Ovary (tissue), 9 donors: ENCODE measurements around the gene STK10. TPM values are rescaled to one million over a fixed set of nuclear protein-coding genes. Genes with fewer than 3 reads are reported as not detected.

Experiments used
- DNase-seq, 5 donors: peaks; one replicate each; pipeline ENCODE4 v3.0.0-alpha.2; 2019 to 2020
- H3K27ac ChIP-seq, 2 donors: fragments of 200-600 bp; one replicate each; pipeline versions ENCODE4 v1.5.1 to v1.8.0; 2019 to 2022
- H3K27me3 ChIP-seq: fragments of 200-600 bp; one replicate; pipeline ENCODE4 v1.8.0; 2022
- H3K36me3 ChIP-seq: fragments of 200-600 bp; sonication (generic); one replicate; pipeline ENCODE4 v1.5.1; 2019
- H3K4me1 ChIP-seq: one replicate; pipeline ENCODE4 v1.8.1; 2013; ENCODE audit warnings: mild to moderate bottlenecking, moderate library complexity; ENCODE audit not compliant: insufficient read depth
- H3K4me3 ChIP-seq: fragments of 200-600 bp; sonication (generic); one replicate; pipeline ENCODE4 v1.5.1; 2017
- H3K9me3 ChIP-seq, 2 donors: fragments of 200-600 bp in 1 of 2; sonication (generic) in 1 of 2; one replicate each; pipeline versions ENCODE4 v1.5.1 to v1.8.1; 2013 to 2019; ENCODE audit warnings: mild to moderate bottlenecking in 1 of 2, moderate library complexity in 1 of 2
- EP300 ChIP-seq: sonication (generic); formaldehyde crosslinking; IDR thresholded peaks from one replicate; pipeline ENCODE4 v1.6.1; 2017; ENCODE audit warnings: antibody characterized with exemption
- POLR2A ChIP-seq: fragments of 450-650 bp; IDR thresholded peaks from one replicate; pipeline ENCODE4 v1.6.1; 2017; ENCODE audit warnings: antibody characterized with exemption, mild to moderate bottlenecking, moderate library complexity
- WGBS, 3 donors: extraction: QIAGEN DNeasy Blood & Tissue Kit in 1 of 3; methylation state at CpG; one replicate each; pipeline versions ENCODE4 v1.1.5 to v1.1.7; 2013 to 2017; 5-methylcytosine and 5-hydroxymethylcytosine counted together
- intact Hi-C, 4 donors: fragments of 100-400 bp; cut with DNase I; formaldehyde crosslinking; loops; one replicate each; pipeline versions ENCODE4 v1.11.0 to v1.15.1; 2022 to 2023
- polyA plus RNA-seq, 2 donors: library from polyadenylated mRNA; stranded (reverse); fragments of 200-250 nt in 1 of 2; fragments of 350-450 nt in 1 of 2; fragmentation: Illumina TruSeq in 1 of 2; extraction: RNeasy Lipid Tissue Mini Kit (QIAGEN cat#74804) in 1 of 2; gene quantifications; one replicate each; pipeline ENCODE4 v1.2.3, GENCODE V29; 2013 to 2014
- total RNA-seq, 7 donors: library from RNA; depleted of rRNA in 2 of 7; stranded (reverse); fragments of >200 nt in 2 of 7; fragmentation: NEBNext Ultra II Directional in 3 of 7; extraction: Animal tissue kit (Norgen Biotek cat#: 25700) in 3 of 7; gene quantifications; one replicate each; pipeline versions ENCODE4 v1.1.0 to v1.2.4, GENCODE V29; 2016 to 2023
- TF ChIP-seq, protein P1 (sequence below), 3 donors: fragments of 450-650 bp in 2 of 3; fragments of 200-600 bp in 1 of 3; IDR thresholded peaks; one replicate each; pipeline versions ENCODE4 v1.5.1 to v1.8.0; 2016 to 2022; ENCODE audit warnings: antibody characterized with exemption in 3 of 3, mild to moderate bottlenecking in 1 of 3
- donor health status: DM: no; HTN: no; CAD: no; lungs with moderate emphysema.
- donor health status: DM: no; HTN: no; CAD: no.
- donor health status: Bipolar disorder and iron deficiency.
- donor health status: DM: yes; HTN: yes; CAD: no.
- donor health status: DM: no; HTN: no; CAD: no.
- donor health status: DM: yes; HTN: yes; CAD: no.

STK10 gene
- total and polyA plus RNA-seq, 9 donors: 5.4 to 15.5 (median 10.0) TPM

DNA sequence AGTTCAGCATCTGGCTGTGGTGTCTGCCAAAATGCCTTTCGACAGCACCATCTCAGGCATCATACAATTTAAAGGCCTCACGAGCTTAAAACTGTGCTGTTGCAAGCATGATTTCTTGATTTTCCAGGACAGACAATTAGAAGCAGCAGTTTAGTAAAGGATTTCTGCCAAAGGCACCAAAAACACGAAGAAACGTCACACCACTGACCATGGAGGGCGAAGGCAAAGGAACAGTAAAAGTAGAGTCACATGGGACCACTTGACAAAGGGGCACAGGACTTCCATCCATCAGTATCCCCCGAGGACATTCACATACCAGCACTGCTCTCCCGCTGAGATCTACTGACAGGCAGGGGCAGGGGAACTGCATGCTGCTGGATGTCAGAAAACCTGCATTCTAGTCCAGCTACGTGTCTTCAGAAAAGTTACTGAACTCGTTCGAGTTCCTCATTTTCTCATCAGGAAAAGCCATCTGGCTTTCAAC is 111.2 kb downstream of the STK10 start:
- no peaks in the 10 kb centered on the region for H3K9me3 ChIP-seq
- intact Hi-C loops: no loop called here
- no peaks in the 10 kb centered on the region for H3K4me1 ChIP-seq
- TF ChIP-seq, protein P1, sequence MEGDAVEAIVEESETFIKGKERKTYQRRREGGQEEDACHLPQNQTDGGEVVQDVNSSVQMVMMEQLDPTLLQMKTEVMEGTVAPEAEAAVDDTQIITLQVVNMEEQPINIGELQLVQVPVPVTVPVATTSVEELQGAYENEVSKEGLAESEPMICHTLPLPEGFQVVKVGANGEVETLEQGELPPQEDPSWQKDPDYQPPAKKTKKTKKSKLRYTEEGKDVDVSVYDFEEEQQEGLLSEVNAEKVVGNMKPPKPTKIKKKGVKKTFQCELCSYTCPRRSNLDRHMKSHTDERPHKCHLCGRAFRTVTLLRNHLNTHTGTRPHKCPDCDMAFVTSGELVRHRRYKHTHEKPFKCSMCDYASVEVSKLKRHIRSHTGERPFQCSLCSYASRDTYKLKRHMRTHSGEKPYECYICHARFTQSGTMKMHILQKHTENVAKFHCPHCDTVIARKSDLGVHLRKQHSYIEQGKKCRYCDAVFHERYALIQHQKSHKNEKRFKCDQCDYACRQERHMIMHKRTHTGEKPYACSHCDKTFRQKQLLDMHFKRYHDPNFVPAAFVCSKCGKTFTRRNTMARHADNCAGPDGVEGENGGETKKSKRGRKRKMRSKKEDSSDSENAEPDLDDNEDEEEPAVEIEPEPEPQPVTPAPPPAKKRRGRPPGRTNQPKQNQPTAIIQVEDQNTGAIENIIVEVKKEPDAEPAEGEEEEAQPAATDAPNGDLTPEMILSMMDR (IDR thresholded peaks at IDR 0.05): no peak
- no peak for TF ChIP-seq POLR2A
- TF ChIP-seq EP300: no peak
- no peak overlapping the region for H3K27ac ChIP-seq
- no peaks in the 10 kb centered on the region for H3K36me3 ChIP-seq
- DNase-seq: no peak
- no peak overlapping the region for H3K4me3 ChIP-seq
- H3K27me3 ChIP-seq: no peaks in the 10 kb centered on the region
- 52 to 70% (median 61%) methylated on average over 10 of the region's 10 CpGs for WGBS, 3 donors

DNA sequence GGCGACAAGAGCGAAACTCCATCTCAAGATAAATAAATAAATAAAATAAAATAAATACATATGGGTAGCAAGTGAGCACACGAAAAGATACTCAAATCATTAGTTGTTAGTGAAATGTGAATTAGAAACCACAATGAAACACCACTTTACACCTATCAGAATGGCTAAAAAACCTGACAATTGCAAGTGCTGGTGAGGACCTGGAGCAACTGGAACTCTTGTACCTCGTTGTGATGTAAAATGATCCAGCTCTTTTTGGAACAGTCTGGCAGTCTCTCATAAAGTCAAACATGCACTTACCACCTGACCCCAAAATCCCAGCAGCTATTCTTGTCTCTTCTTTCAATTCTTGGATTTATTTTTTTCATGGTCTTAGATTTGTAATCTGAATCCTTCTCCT is 112.4 kb downstream of the STK10 start:
- H3K27me3 ChIP-seq: no peaks in the 10 kb centered on the region
- TF ChIP-seq, protein P1 (IDR thresholded peaks at IDR 0.05): no peak
- TF ChIP-seq POLR2A (no peak), EP300 (no peak)
- WGBS, 3 donors: 96 to 98% (median 97%) methylated on average over 4 of the region's 4 CpGs
- no peak overlapping the region for H3K27ac ChIP-seq
- no peaks in the 10 kb centered on the region for H3K9me3 ChIP-seq
- no peak for DNase-seq
- no peaks in the 10 kb centered on the region for H3K36me3 ChIP-seq
- no peak overlapping the region for H3K4me3 ChIP-seq
- no peaks in the 10 kb centered on the region for H3K4me1 ChIP-seq
- intact Hi-C loops: no loop called here

DNA sequence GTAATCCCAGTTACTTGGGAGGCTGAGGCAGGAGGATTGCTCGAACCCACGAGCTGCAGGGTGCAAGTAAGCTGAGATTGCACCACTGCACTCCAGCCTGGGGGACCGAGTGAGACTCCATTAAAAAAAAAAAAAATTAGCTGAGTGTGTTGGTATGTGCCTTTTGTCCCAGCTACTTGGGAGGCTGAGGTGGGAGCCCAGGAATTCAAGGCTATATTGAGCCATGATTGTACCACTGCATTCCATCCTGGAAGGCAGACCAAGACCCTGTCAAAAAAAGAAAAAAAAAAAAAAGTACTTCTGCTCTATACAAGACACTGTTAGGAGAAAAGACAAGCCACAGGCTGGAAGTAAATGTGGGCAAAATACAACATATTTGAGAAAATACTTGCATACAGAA is 113.1 kb downstream of the STK10 start:
- 91 to 95% (median 93%) methylated on average over 3 of the region's 3 CpGs for WGBS, 3 donors

DNA sequence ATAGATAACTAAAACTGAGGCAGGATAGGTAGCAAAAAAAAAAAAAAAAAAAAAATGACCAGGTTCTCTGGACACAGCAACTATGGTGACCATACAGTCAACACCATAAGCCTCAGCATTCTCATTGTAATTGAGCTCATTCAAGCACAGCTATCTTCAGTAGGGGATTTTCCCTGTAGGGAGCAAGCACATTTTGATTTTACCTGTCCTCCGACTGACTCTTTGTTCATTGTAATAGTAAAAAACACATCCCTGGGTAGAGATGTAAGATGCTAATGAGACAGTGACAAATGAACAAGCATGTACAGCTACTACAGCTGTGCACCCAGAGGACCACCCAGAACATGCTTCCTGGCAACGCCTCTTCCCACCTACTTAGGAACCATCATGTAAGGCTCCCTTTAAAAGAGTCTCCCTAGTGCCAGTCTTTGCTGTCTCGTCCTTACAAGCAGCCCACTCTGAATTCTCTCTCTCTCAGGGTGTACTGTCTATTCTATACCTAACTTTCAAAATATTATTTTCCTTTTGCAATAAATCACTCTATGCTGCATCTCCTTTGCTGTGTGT is 116.6 kb downstream of the STK10 start:
- Histone ChIP-seq H3K36me3 (no peaks in the 10 kb centered on the region), H3K27me3 (no peaks in the 10 kb centered on the region), H3K27ac (no peak overlapping the region), H3K4me3 (no peak overlapping the region), H3K9me3 (no peaks in the 10 kb centered on the region), H3K4me1 (no peaks in the 10 kb centered on the region)
- WGBS, 3 donors: 89 to 93% (median 90%) methylated on average over 3 of the region's 3 CpGs
- intact Hi-C loops: no loop called here
- DNase-seq: no peak
- TF ChIP-seq EP300: no peak
- TF ChIP-seq, protein P1 (IDR thresholded peaks at IDR 0.05): no peak
- no peak for TF ChIP-seq POLR2A

More for the DNA sequence above, 113.1 kb downstream of the STK10 start:
- no peak for DNase-seq
- Histone ChIP-seq H3K9me3 (no peaks in the 10 kb centered on the region), H3K36me3 (no peaks in the 10 kb centered on the region), H3K27ac (no peak overlapping the region), H3K27me3 (no peaks in the 10 kb centered on the region), H3K4me3 (no peak overlapping the region), H3K4me1 (no peaks in the 10 kb centered on the region)
- intact Hi-C loops: no loop called here
- TF ChIP-seq EP300 (no peak), POLR2A (no peak)
- TF ChIP-seq, protein P1 (IDR thresholded peaks at IDR 0.05): no peak
